ENCODE data around the gene MND1. TPM values are rescaled to one million over a fixed set of nuclear protein-coding genes. Genes with fewer than 3 reads are reported as not detected.

Gene MND1
- total RNA-seq, 2 experiments from 2014 or later: 34.1 to 41.9 TPM

GRCh38 chr4:153372967-153373562 lies 28.6 kb downstream of the MND1 start:
- DNase-seq (no peak), ATAC-seq (no peak)
- ChIA-PET POLR2A (no interaction called here), CTCF (interaction anchor here (0.6 to 1.0 kb wide), 2 partner anchors 24 to 43 kb away, joined by 3 to 4 read pairs; no protein-coding TSS in a partner anchor)
- H3K27ac Mint-ChIP-seq: no peak overlapping the region
- peaks cover 39% of the 10 kb centered on the region for H3K36me3 Mint-ChIP-seq (ENCODE audit: low read depth)
- intact Hi-C loops (cut with DNase I, micrococcal nuclease): no loop called here
- H3K27me3 Mint-ChIP-seq: no peaks in the 10 kb centered on the region
- peaks cover 10% of the 10 kb centered on the region for H3K9me3 Mint-ChIP-seq (ENCODE audit: low read depth)
- no peak overlapping the region for H3K4me3 Mint-ChIP-seq
- peaks cover 7% of the 10 kb centered on the region for H3K4me1 Mint-ChIP-seq

- CTCF ChIA-PET: interaction anchor here (0.6 kb wide), 1 partner anchor 29 kb away, joined by 4 read pairs; no protein-coding TSS in a partner anchor
- Mint-ChIP-seq H3K4me3 (no peak overlapping the region), H3K9me3 (ENCODE audit: low read depth) (peaks cover 10% of the 10 kb centered on the region), H3K4me1 (peaks cover 11% of the 10 kb centered on the region), H3K27ac (no peak overlapping the region), H3K36me3 (ENCODE audit: low read depth) (peaks cover 34% of the 10 kb centered on the region), H3K27me3 (no peaks in the 10 kb centered on the region)
- ATAC-seq (no peak), DNase-seq (no peak)
- POLR2A ChIA-PET: no interaction called here
- intact Hi-C loops (cut with DNase I, micrococcal nuclease): no loop called here
Observed at GRCh38 chr4:153374442-153374841, 30.0 kb downstream of the MND1 start.

- Mint-ChIP-seq H3K4me1 (peaks cover 11% of the 10 kb centered on the region), H3K27ac (no peak overlapping the region), H3K36me3 (ENCODE audit: low read depth) (peaks cover 27% of the 10 kb centered on the region), H3K27me3 (no peaks in the 10 kb centered on the region), H3K4me3 (no peak overlapping the region), H3K9me3 (ENCODE audit: low read depth) (peaks cover 10% of the 10 kb centered on the region)
- intact Hi-C loops (cut with DNase I, micrococcal nuclease): no loop called here
- ChIA-PET POLR2A (no interaction called here), CTCF (interaction anchor here (0.6 to 1.0 kb wide), 2 partner anchors 11 to 30 kb away, joined by 3 to 4 read pairs; no protein-coding TSS in a partner anchor)
- no peak for DNase-seq
- no peak for ATAC-seq
Observed at GRCh38 chr4:153375303-153375702, 30.8 kb downstream of the MND1 start.

GRCh38 chr4:153383131-153383530 lies 38.6 kb downstream of the MND1 start:
- H3K9me3 Mint-ChIP-seq (ENCODE audit: low read depth): no peaks in the 10 kb centered on the region
- ChIA-PET CTCF (interaction anchor here (0.6 to 0.9 kb wide), 2 partner anchors 39 to 193 kb away, joined by 3 to 4 read pairs; no protein-coding TSS in a partner anchor), POLR2A (interaction anchor here (0.5 kb wide), 1 partner anchor 82 kb away, joined by 5 read pairs; no protein-coding TSS in a partner anchor)
- DNase-seq (no peak), ATAC-seq (no peak)
- peaks cover 8% of the 10 kb centered on the region for H3K36me3 Mint-ChIP-seq (ENCODE audit: low read depth)
- H3K4me3 Mint-ChIP-seq: no peak overlapping the region
- no peak overlapping the region for H3K27ac Mint-ChIP-seq
- peaks cover 4% of the 10 kb centered on the region for H3K4me1 Mint-ChIP-seq
- intact Hi-C loops (cut with DNase I, micrococcal nuclease): no loop called here
- no peaks in the 10 kb centered on the region for H3K27me3 Mint-ChIP-seq

- POLR2A ChIA-PET: no interaction called here
- H3K9me3 Mint-ChIP-seq (ENCODE audit: low read depth): no peaks in the 10 kb centered on the region
- DNase-seq (no peak), ATAC-seq (no peak)
- CTCF ChIA-PET: no interaction called here
- peaks cover 8% of the 10 kb centered on the region for H3K36me3 Mint-ChIP-seq (ENCODE audit: low read depth)
- intact Hi-C loops (cut with DNase I, micrococcal nuclease): no loop called here
- H3K4me3 Mint-ChIP-seq: no peak overlapping the region
- H3K27me3 Mint-ChIP-seq: no peaks in the 10 kb centered on the region
- H3K4me1 Mint-ChIP-seq: no peaks in the 10 kb centered on the region
- H3K27ac Mint-ChIP-seq: no peak overlapping the region
Observed at GRCh38 chr4:153384160-153384559, 39.7 kb downstream of the MND1 start.

GRCh38 chr4:153385784-153386183 lies 41.3 kb downstream of the MND1 start:
- Mint-ChIP-seq H3K27ac (no peak overlapping the region), H3K4me1 (no peaks in the 10 kb centered on the region), H3K4me3 (no peak overlapping the region), H3K36me3 (ENCODE audit: low read depth) (peaks cover 8% of the 10 kb centered on the region), H3K27me3 (no peaks in the 10 kb centered on the region), H3K9me3 (ENCODE audit: low read depth) (no peaks in the 10 kb centered on the region)
- intact Hi-C loops (cut with DNase I, micrococcal nuclease): no loop called here
- no peak for ATAC-seq
- no peak for DNase-seq
- ChIA-PET POLR2A (interaction anchor here (0.6 kb wide), 1 partner anchor 12 kb away, joined by 3 read pairs; no protein-coding TSS in a partner anchor), CTCF (no interaction called here)

GRCh38 chr4:153387981-153388380 lies 43.5 kb downstream of the MND1 start:
- DNase-seq (no peak), ATAC-seq (no peak)
- no peaks in the 10 kb centered on the region for H3K9me3 Mint-ChIP-seq (ENCODE audit: low read depth)
- H3K4me3 Mint-ChIP-seq: no peak overlapping the region
- peaks cover 8% of the 10 kb centered on the region for H3K36me3 Mint-ChIP-seq (ENCODE audit: low read depth)
- no peaks in the 10 kb centered on the region for H3K27me3 Mint-ChIP-seq
- H3K27ac Mint-ChIP-seq: no peak overlapping the region
- intact Hi-C loops (cut with DNase I, micrococcal nuclease): no loop called here
- H3K4me1 Mint-ChIP-seq: no peaks in the 10 kb centered on the region
- CTCF ChIA-PET: interaction anchor here (0.6 to 1.5 kb wide), 4 partner anchors 14 to 886 kb away, joined by 3 to 5 read pairs (median 3); no protein-coding TSS in a partner anchor
- POLR2A ChIA-PET: no interaction called here

- ChIA-PET CTCF (interaction anchor here (0.6 kb wide), 3 partner anchors 9 to 192 kb away, joined by 3 read pairs; no protein-coding TSS in a partner anchor), POLR2A (no interaction called here)
- ATAC-seq: no peak
- DNase-seq: no peak
- peaks cover 8% of the 10 kb centered on the region for H3K36me3 Mint-ChIP-seq (ENCODE audit: low read depth)
- H3K27ac Mint-ChIP-seq: no peak overlapping the region
- H3K4me3 Mint-ChIP-seq: no peak overlapping the region
- peaks cover 12% of the 10 kb centered on the region for H3K4me1 Mint-ChIP-seq
- H3K9me3 Mint-ChIP-seq (ENCODE audit: low read depth): no peaks in the 10 kb centered on the region
- H3K27me3 Mint-ChIP-seq: no peaks in the 10 kb centered on the region
- intact Hi-C loops (cut with DNase I, micrococcal nuclease): no loop called here
Observed at GRCh38 chr4:153393397-153393796, 48.9 kb downstream of the MND1 start.

- Mint-ChIP-seq H3K36me3 (ENCODE audit: low read depth) (peaks cover 8% of the 10 kb centered on the region), H3K27ac (no peak overlapping the region), H3K4me3 (no peak overlapping the region), H3K27me3 (no peaks in the 10 kb centered on the region), H3K9me3 (ENCODE audit: low read depth) (no peaks in the 10 kb centered on the region), H3K4me1 (peaks cover 22% of the 10 kb centered on the region)
- POLR2A ChIA-PET: no interaction called here
- DNase-seq (no peak), ATAC-seq (no peak)
- CTCF ChIA-PET: interaction anchor here (1.0 kb wide), 1 partner anchor 89 kb away, joined by 3 read pairs; no protein-coding TSS in a partner anchor
- intact Hi-C loops (cut with DNase I, micrococcal nuclease): no loop called here
Observed at GRCh38 chr4:153394945-153395344, 50.5 kb downstream of the MND1 start.

- no peak for DNase-seq
- H3K27me3 Mint-ChIP-seq: no peaks in the 10 kb centered on the region
- intact Hi-C loops (cut with DNase I, micrococcal nuclease): no loop called here
- H3K36me3 Mint-ChIP-seq (ENCODE audit: low read depth): peaks cover 17% of the 10 kb centered on the region
- no peaks in the 10 kb centered on the region for H3K9me3 Mint-ChIP-seq (ENCODE audit: low read depth)
- H3K4me3 Mint-ChIP-seq: no peak overlapping the region
- H3K27ac Mint-ChIP-seq: no peak overlapping the region
- no peak for ATAC-seq
- CTCF ChIA-PET: interaction anchor here (0.7 to 1.0 kb wide), 3 partner anchors 12 to 34 kb away, joined by 3 to 5 read pairs (median 3); no protein-coding TSS in a partner anchor
- peaks cover 22% of the 10 kb centered on the region for H3K4me1 Mint-ChIP-seq
- POLR2A ChIA-PET: no interaction called here
Observed at GRCh38 chr4:153398713-153399112, 54.2 kb downstream of the MND1 start.

GRCh38 chr4:153399358-153399757 lies 54.9 kb downstream of the MND1 start:
- Mint-ChIP-seq H3K27ac (no peak overlapping the region), H3K4me3 (no peak overlapping the region), H3K9me3 (ENCODE audit: low read depth) (no peaks in the 10 kb centered on the region), H3K4me1 (peaks cover 22% of the 10 kb centered on the region), H3K36me3 (ENCODE audit: low read depth) (peaks cover 17% of the 10 kb centered on the region), H3K27me3 (no peaks in the 10 kb centered on the region)
- no peak for DNase-seq
- intact Hi-C loops (cut with DNase I, micrococcal nuclease): no loop called here
- POLR2A ChIA-PET: no interaction called here
- CTCF ChIA-PET: interaction anchor here (0.5 to 0.7 kb wide), 2 partner anchors 21 to 284 kb away, joined by 3 to 4 read pairs; no protein-coding TSS in a partner anchor
- no peak for ATAC-seq

- Mint-ChIP-seq H3K27me3 (no peaks in the 10 kb centered on the region), H3K27ac (no peak overlapping the region), H3K9me3 (ENCODE audit: low read depth) (no peaks in the 10 kb centered on the region), H3K36me3 (ENCODE audit: low read depth) (peaks cover 23% of the 10 kb centered on the region), H3K4me3 (no peak overlapping the region), H3K4me1 (peaks cover 18% of the 10 kb centered on the region)
- ChIA-PET POLR2A (no interaction called here), CTCF (interaction anchor here (1.0 kb wide), 1 partner anchor 13 kb away, joined by 3 read pairs; no protein-coding TSS in a partner anchor)
- intact Hi-C loops (cut with DNase I, micrococcal nuclease): no loop called here
- DNase-seq: no peak
- no peak for ATAC-seq
Observed at GRCh38 chr4:153401501-153401900, 57.0 kb downstream of the MND1 start.
